GM18520 (cell line): ENCODE results near the gene CCS.
A peak's percentile ranks its signal among the peaks of the same experiment; 100 is the strongest.
"Not testable (repeated sequence)": the region's sequence is repeated elsewhere in the genome, so short reads cannot be mapped to it uniquely, and the experiment has no call there.

ENCODE experiments used
- ATAC-seq: cut with Tn5 transposase; IDR thresholded peaks from one replicate; pipeline ENCODE4 v1.9.1; 2021; ENCODE audit not compliant: unreplicated experiment

The CCS gene

GRCh38 chr11:66589996-66590675 is 2.8 kb upstream of the CCS start:
- no peak for ATAC-seq

- no peak for ATAC-seq
Observed at GRCh38 chr11:66591175-66591574, 1.8 kb upstream of the CCS start.

GRCh38 chr11:66593303-66593635 is 284 bp downstream of the CCS start:
- no peak for ATAC-seq

- ATAC-seq = no peak
Observed at GRCh38 chr11:66593650-66594049, 665 bp downstream of the CCS start.

- no peak for ATAC-seq
Observed at GRCh38 chr11:66595245-66595904, 2.4 kb downstream of the CCS start.

GRCh38 chr11:66598993-66599392 is 6.0 kb downstream of the CCS start:
- no peak for ATAC-seq

GRCh38 chr11:66600219-66600618 is 7.2 kb downstream of the CCS start:
- no peak for ATAC-seq

- ATAC-seq = no peak
Observed at GRCh38 chr11:66600631-66601233, 7.7 kb downstream of the CCS start.

GRCh38 chr11:66603072-66603471 is 10.1 kb downstream of the CCS start:
- ATAC-seq = no peak

- ATAC-seq = no peak
Observed at GRCh38 chr11:66604155-66604554, 11.2 kb downstream of the CCS start.

- not testable (repeated sequence) for ATAC-seq
Observed at GRCh38 chr11:66606608-66607007, 13.6 kb downstream of the CCS start.

GRCh38 chr11:66607126-66607834 is 14.3 kb downstream of the CCS start:
- no peak for ATAC-seq

- no peak for ATAC-seq
Observed at GRCh38 chr11:66609721-66610617, 17.0 kb downstream of the CCS start.

- no peak for ATAC-seq
Observed at GRCh38 chr11:66612458-66612857, 19.5 kb downstream of the CCS start.

- no peak for ATAC-seq
Observed at GRCh38 chr11:66614073-66614472, 21.1 kb downstream of the CCS start.

GRCh38 chr11:66616379-66617154 is 23.6 kb downstream of the CCS start, which contains the start of gene RBM14:
Gene RBM14 (plus strand): TSS chr11:66616630. CDS start chr11:66616721, 91 bp downstream.
- ATAC-seq = peak; percentile 94

- no peak for ATAC-seq
Observed at GRCh38 chr11:66617155-66617834, 24.3 kb downstream of the CCS start.

- no peak for ATAC-seq
Observed at GRCh38 chr11:66619080-66619554, 26.1 kb downstream of the CCS start.

- ATAC-seq = no peak
Observed at GRCh38 chr11:66624450-66624849, 31.5 kb downstream of the CCS start.
